Liver (tissue), 9 donors: ENCODE results near the gene SLC8A3. TPM values are rescaled to one million over a fixed set of nuclear protein-coding genes. Genes with fewer than 3 reads are reported as not detected.

ENCODE experiments used
- DNase-seq: peaks from one replicate; pipeline ENCODE4 v3.0.0-alpha.2; 2017; ENCODE audit warnings: low spot score
- H3K27ac ChIP-seq, 2 donors: one replicate each; pipeline ENCODE4 v1.7.0; 2013; ENCODE audit warnings: inconsistent platforms in 2 of 2, low read length in 2 of 2, control low read depth in 1 of 2, low read depth in 1 of 2, mild to moderate bottlenecking in 1 of 2
- H3K27me3 ChIP-seq, 4 donors: one replicate each; pipeline versions ENCODE4 v1.6.1 to v1.7.0; 2013; ENCODE audit warnings: low read length in 3 of 4, inconsistent platforms in 1 of 4, mild to moderate bottlenecking in 1 of 4, moderate library complexity in 1 of 4; ENCODE audit not compliant: control insufficient read depth in 4 of 4, insufficient read depth in 4 of 4
- H3K36me3 ChIP-seq, 4 donors: one replicate each; pipeline versions ENCODE4 v1.6.1 to v1.7.0; 2013; ENCODE audit warnings: low read length in 3 of 4, mild to moderate bottlenecking in 3 of 4, low read depth in 1 of 4, moderate library complexity in 1 of 4; ENCODE audit not compliant: control insufficient read depth in 4 of 4, insufficient read depth in 3 of 4
- H3K4me1 ChIP-seq, 4 donors: one replicate each; pipeline versions ENCODE4 v1.6.1 to v1.7.0; 2013; ENCODE audit warnings: low read length in 3 of 4, mild to moderate bottlenecking in 3 of 4, moderate library complexity in 1 of 4; ENCODE audit not compliant: control insufficient read depth in 4 of 4, insufficient read depth in 4 of 4
- H3K4me3 ChIP-seq, 3 donors: one replicate each; pipeline versions ENCODE4 v1.6.1 to v1.7.0; 2013; ENCODE audit warnings: low read length in 3 of 3, control low read depth in 1 of 3, low read depth in 1 of 3, mild to moderate bottlenecking in 1 of 3
- H3K9ac ChIP-seq, 2 donors: one replicate each; pipeline ENCODE4 v1.7.0; 2013; ENCODE audit warnings: low read length in 2 of 2, mild to moderate bottlenecking in 2 of 2, moderate library complexity in 2 of 2, control low read depth in 1 of 2, low read depth in 1 of 2
- H3K9me3 ChIP-seq, 4 donors: one replicate each; pipeline versions ENCODE4 v1.6.1 to v1.7.0; 2013; ENCODE audit warnings: low read length in 3 of 4; ENCODE audit not compliant: control insufficient read depth in 4 of 4
- ATF3 ChIP-seq: IDR thresholded peaks from 2 replicates; pipeline ENCODE4 v1.6.1; 2016; ENCODE audit warnings: antibody characterized with exemption
- CTCF ChIP-seq: fragments of 150-350 bp; IDR thresholded peaks from 2 replicates; pipeline ENCODE4 v1.5.1; 2017; ENCODE audit warnings: improper control_type of control experiment, low read depth, low read length; ENCODE audit not compliant: missing input control
- EGR1 ChIP-seq, 2 donors: IDR thresholded peaks; 2 replicates each; pipeline ENCODE4 v1.6.1; 2016 to 2018; ENCODE audit warnings: antibody characterized with exemption in 2 of 2, low read depth in 2 of 2
- FOXA1 ChIP-seq: IDR thresholded peaks from 2 replicates; pipeline ENCODE4 v1.6.1; 2016; ENCODE audit warnings: antibody characterized with exemption
- FOXA2 ChIP-seq: IDR thresholded peaks from 2 replicates; pipeline ENCODE4 v1.6.1; 2016; ENCODE audit warnings: antibody characterized with exemption
- GABPA ChIP-seq, 2 donors: IDR thresholded peaks in 1 of 2; conservative IDR thresholded peaks in 1 of 2; 2 replicates each; pipeline ENCODE4 v1.6.1; 2016; ENCODE audit warnings: antibody characterized with exemption in 2 of 2, mild to moderate bottlenecking in 1 of 2, moderate library complexity in 1 of 2
- HNF4A ChIP-seq, 2 donors: conservative IDR thresholded peaks; 2 replicates each; pipeline ENCODE4 v1.6.1; 2016; ENCODE audit warnings: antibody characterized with exemption in 2 of 2, mild to moderate bottlenecking in 2 of 2
- HNF4G ChIP-seq: IDR thresholded peaks from 2 replicates; pipeline ENCODE4 v1.6.1; 2016; ENCODE audit warnings: antibody characterized with exemption
- JUND ChIP-seq, 2 donors: IDR thresholded peaks; 2 replicates each; pipeline ENCODE4 v1.6.1; 2016; ENCODE audit warnings: antibody characterized with exemption in 2 of 2
- MAX ChIP-seq: IDR thresholded peaks from 2 replicates; pipeline ENCODE4 v1.6.1; 2016; ENCODE audit warnings: antibody characterized with exemption
- NR2F2 ChIP-seq: IDR thresholded peaks from 2 replicates; pipeline ENCODE4 v1.6.1; 2016; ENCODE audit warnings: antibody characterized with exemption
- RAD21 ChIP-seq, 2 donors: IDR thresholded peaks; 2 replicates each; pipeline ENCODE4 v1.6.1; 2016; ENCODE audit warnings: antibody characterized with exemption in 2 of 2, mild to moderate bottlenecking in 2 of 2
- REST ChIP-seq: IDR thresholded peaks from 2 replicates; pipeline ENCODE4 v1.6.1; 2016; ENCODE audit warnings: antibody characterized with exemption, mild to moderate bottlenecking
- RXRA ChIP-seq, 2 donors: IDR thresholded peaks; 2 replicates each; pipeline ENCODE4 v1.6.1; 2017 to 2018; ENCODE audit warnings: antibody characterized with exemption in 2 of 2, mild to moderate bottlenecking in 1 of 2
- SP1 ChIP-seq: IDR thresholded peaks from 2 replicates; pipeline ENCODE4 v1.6.1; 2018; ENCODE audit warnings: antibody characterized with exemption, mild to moderate bottlenecking
- YY1 ChIP-seq: IDR thresholded peaks from 2 replicates; pipeline ENCODE4 v1.6.1; 2016; ENCODE audit warnings: antibody characterized with exemption, mild to moderate bottlenecking
- ZBTB33 ChIP-seq: IDR thresholded peaks from 2 replicates; pipeline ENCODE4 v1.6.1; 2016; ENCODE audit warnings: antibody characterized with exemption
- WGBS: extraction: QIAGEN DNeasy Blood & Tissue Kit; methylation state at CpG from one replicate; pipeline ENCODE4 v1.1.7; 2013; 5-methylcytosine and 5-hydroxymethylcytosine counted together
- polyA plus RNA-seq, 2 donors: library from polyadenylated mRNA; stranded (reverse) in 1 of 2; unstranded in 1 of 2; fragments of 200-250 nt in 1 of 2; fragments of >200 nt in 1 of 2; fragmentation: Nextera tagmentation in 1 of 2; extraction: Ambion mirVana in 1 of 2; gene quantifications; one replicate each; pipeline versions ENCODE4 v1.2.1 to v1.2.3, GENCODE V29; 2013 to 2015
- total RNA-seq, 2 donors: library from RNA; depleted of rRNA; stranded (reverse); fragments of >200 nt; gene quantifications; one replicate each; pipeline ENCODE4 v1.2.3, GENCODE V29; 2014
- donor health status: healthy.
- donor health status: healthy.
- donor health status: healthy.
- donor health status: healthy.
- donor health status: healthy.

The SLC8A3 gene
- total and polyA plus RNA-seq, 4 donors = 0.05 to 0.56 (median 0.10) TPM; not detected in 1

GRCh38 chr14:70020352-70021170 lies 168.2 kb downstream of the SLC8A3 start:
- 83% methylated on average over 8 of the region's 8 CpGs for WGBS
- Histone ChIP-seq H3K4me3 (no peak overlapping the region), H3K27ac (no peak overlapping the region), H3K36me3 (peaks cover 4 to 51% (median 24%) of the 10 kb centered on the region in 4 donors), H3K9me3 (no peaks in the 10 kb centered on the region), H3K4me1 (peaks cover 0 to 10% (median 8%) of the 10 kb centered on the region in 4 donors), H3K9ac (no peak overlapping the region), H3K27me3 (no peaks in the 10 kb centered on the region)
- no peak for DNase-seq
- TF ChIP-seq HNF4G (no peak), SP1 (no peak), FOXA1 (no peak), JUND (IDR thresholded peaks at IDR 0.05) (no peak), EGR1 (IDR thresholded peaks at IDR 0.05; ENCODE audit: low read depth in 2 of 2) (no peak), HNF4A (conservative IDR thresholded peaks at IDR 0.05) (no peak), REST (no peak), FOXA2 (no peak), ZBTB33 (no peak), MAX (no peak), GABPA (IDR thresholded peaks at IDR 0.05 in 1 of 2, conservative IDR thresholded peaks at IDR 0.05 in 1 of 2) (no peak), ATF3 (no peak), NR2F2 (no peak), RAD21 (IDR thresholded peaks at IDR 0.05) (no peak), YY1 (no peak), RXRA (IDR thresholded peaks at IDR 0.05) (no peak), CTCF (no peak)
